ENCODE data around the gene NCOA5.

DNA sequence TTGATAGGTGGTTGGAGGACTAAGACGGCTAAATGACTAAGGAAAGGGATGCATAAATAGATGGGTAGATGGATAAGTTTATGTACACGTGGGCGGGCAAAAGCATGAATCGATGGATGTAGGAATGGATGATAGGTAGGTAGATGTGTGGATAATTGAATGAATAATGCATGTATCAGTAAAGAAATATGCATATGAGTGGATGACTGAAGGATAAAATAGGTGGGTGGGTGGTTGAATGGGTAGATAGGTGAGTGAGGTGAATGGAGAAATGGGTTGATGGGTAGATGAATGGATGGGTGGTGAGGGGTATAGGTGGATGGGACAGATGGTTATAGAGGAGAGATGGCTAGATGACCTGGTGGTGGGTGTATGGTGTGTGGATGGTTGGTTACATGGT, 40.6 kb downstream of the NCOA5 start:
- no peak for TF ChIP-seq POLR2AphosphoS5 (IDR thresholded peaks at IDR 0.05)
- TF ChIP-seq CTCF (IDR thresholded peaks at IDR 0.05 in 8 of 11, conservative IDR thresholded peaks at IDR 0.05 in 3 of 11) = no peak
- no peak for TF ChIP-seq POLR2A (IDR thresholded peaks at IDR 0.05)
